HG02571 (cell line): ENCODE data around the gene TENM3.
A peak's percentile ranks its signal among the peaks of the same experiment; 100 is the strongest.

Source experiments
- ATAC-seq: cut with Tn5 transposase; IDR thresholded peaks from one replicate; pipeline ENCODE4 v1.9.1; 2021; ENCODE audit warnings: mild to moderate bottlenecking, moderate library complexity; ENCODE audit not compliant: unreplicated experiment

TENM3 gene

GRCh38 chr4:182447767-182448280 lies 204.6 kb downstream of the TENM3 start:
- ATAC-seq = no peak

GRCh38 chr4:182448281-182449151 lies 205.3 kb downstream of the TENM3 start:
- ATAC-seq = peak; percentile 88

GRCh38 chr4:182449186-182449929 lies 206.2 kb downstream of the TENM3 start:
- no peak for ATAC-seq

GRCh38 chr4:182449930-182450439 lies 206.8 kb downstream of the TENM3 start:
- no peak for ATAC-seq

- ATAC-seq = no peak
Measured at GRCh38 chr4:182451441-182451840, 208.2 kb downstream of the TENM3 start.

- ATAC-seq = no peak
Measured at GRCh38 chr4:182453830-182454229, 210.6 kb downstream of the TENM3 start.

- no peak for ATAC-seq
Measured at GRCh38 chr4:182454440-182455013, 211.3 kb downstream of the TENM3 start.

- no peak for ATAC-seq
Measured at GRCh38 chr4:182465114-182465513, 221.9 kb downstream of the TENM3 start.

GRCh38 chr4:182465979-182466378 lies 222.8 kb downstream of the TENM3 start:
- ATAC-seq = no peak

- no peak for ATAC-seq
Measured at GRCh38 chr4:182470215-182470614, 227.0 kb downstream of the TENM3 start.

GRCh38 chr4:182475539-182475938 lies 232.3 kb downstream of the TENM3 start:
- no peak for ATAC-seq

GRCh38 chr4:182478475-182478874 lies 235.3 kb downstream of the TENM3 start:
- no peak for ATAC-seq

- no peak for ATAC-seq
Measured at GRCh38 chr4:182483685-182484084, 240.5 kb downstream of the TENM3 start.

GRCh38 chr4:182486881-182487280 lies 243.7 kb downstream of the TENM3 start:
- no peak for ATAC-seq

- no peak for ATAC-seq
Measured at GRCh38 chr4:182488896-182489295, 245.7 kb downstream of the TENM3 start.

GRCh38 chr4:182489607-182490006 lies 246.4 kb downstream of the TENM3 start:
- ATAC-seq = no peak

- no peak for ATAC-seq
Measured at GRCh38 chr4:182491719-182492118, 248.5 kb downstream of the TENM3 start.

GRCh38 chr4:182492423-182492822 lies 249.2 kb downstream of the TENM3 start:
- no peak for ATAC-seq

GRCh38 chr4:182493377-182493776 lies 250.2 kb downstream of the TENM3 start:
- ATAC-seq = no peak

- no peak for ATAC-seq
Measured at GRCh38 chr4:182494103-182494502, 250.9 kb downstream of the TENM3 start.

- ATAC-seq = no peak
Measured at GRCh38 chr4:182495031-182495430, 251.8 kb downstream of the TENM3 start.
